ENCODE results near the gene KRTAP12-2.

- no peak for TF ChIP-seq CTCF (IDR thresholded peaks at IDR 0.05; ENCODE audit: extremely low read depth in 1 of 2, insufficient read depth in 1 of 2, low read depth in 1 of 2, low read length in 2 of 2)
- TF ChIP-seq POLR2AphosphoS5 (IDR thresholded peaks at IDR 0.05; ENCODE audit: insufficient read depth, low read depth, low read length), result no peak
- TF ChIP-seq MYC (IDR thresholded peaks at IDR 0.05; ENCODE audit: low read depth, low read length), result no peak
- TF ChIP-seq EZH2 (IDR thresholded peaks at IDR 0.05; ENCODE audit: borderline replicate concordance, low read depth, low read length, severe bottlenecking), result no peak
- TF ChIP-seq POLR2A (IDR thresholded peaks at IDR 0.05; ENCODE audit: low read depth, low read length), result no peak
- TF ChIP-seq MAX (IDR thresholded peaks at IDR 0.05; ENCODE audit: insufficient read depth, insufficient read length), result no peak
- TF ChIP-seq FOS (IDR thresholded peaks at IDR 0.05; ENCODE audit: borderline replicate concordance, insufficient read depth, low read length), result no peak
- no peak for TF ChIP-seq JUN (IDR thresholded peaks at IDR 0.05; ENCODE audit: borderline replicate concordance, insufficient read depth, insufficient read length, low read depth)
These were observed 41.0 kb downstream of the KRTAP12-2 start for GRCh38 chr21:44625756-44626155.

Measured in endothelial cell of umbilical vein (primary cell).